ENCODE results near the gene ARHGAP25. TPM values are rescaled to one million over a fixed set of nuclear protein-coding genes. Genes with fewer than 3 reads are reported as not detected.

Gene ARHGAP25
- total and polyA plus RNA-seq, 7 donors: 1.1 to 4.8 (median 1.9) TPM

- intact Hi-C loops (cut with DNase I): no loop called here
- no peak for TF ChIP-seq CTCF (IDR thresholded peaks at IDR 0.05)
- Histone ChIP-seq H3K27me3 (ENCODE audit: insufficient read depth in 3 of 3, low read length in 2 of 3) (no peaks in the 10 kb centered on the region), H3K4me1 (no peaks in the 10 kb centered on the region), H3K27ac (no peak overlapping the region), H3K9me3 (no peaks in the 10 kb centered on the region), H3K4me3 (no peak overlapping the region), H3K36me3 (ENCODE audit: insufficient read depth in 1 of 2, low read depth in 1 of 2) (no peaks in the 10 kb centered on the region)
- ATAC-seq: no peak
- DNase-seq: no peak
- WGBS, 3 donors: 60 to 71% (median 62%) methylated on average over 3 of the region's 3 CpGs
Observed at GRCh38 chr2:68720665-68721064, 13.9 kb upstream of the ARHGAP25 start.

GRCh38 chr2:68721482-68722101 lies 13.0 kb upstream of the ARHGAP25 start:
- H3K27ac ChIP-seq: no peak overlapping the region

GRCh38 chr2:68722712-68723111 lies 11.9 kb upstream of the ARHGAP25 start:
- H3K27ac ChIP-seq: no peak overlapping the region
- H3K27me3 ChIP-seq (ENCODE audit: insufficient read depth in 3 of 3, low read length in 2 of 3): no peaks in the 10 kb centered on the region
- intact Hi-C loops (cut with DNase I): no loop called here
- no peak for TF ChIP-seq CTCF (IDR thresholded peaks at IDR 0.05)
- no peak overlapping the region for H3K4me3 ChIP-seq
- H3K4me1 ChIP-seq: no peaks in the 10 kb centered on the region
- ATAC-seq (no peak), DNase-seq (no peak)
- no peaks in the 10 kb centered on the region for H3K9me3 ChIP-seq
- 70 to 74% (median 72%) methylated on average over 8 of the region's 8 CpGs for WGBS, 3 donors
- H3K36me3 ChIP-seq (ENCODE audit: insufficient read depth in 1 of 2, low read depth in 1 of 2): no peaks in the 10 kb centered on the region

More at GRCh38 chr2:68721482-68722101, 13.0 kb upstream of the ARHGAP25 start:
- Histone ChIP-seq H3K4me1 (no peaks in the 10 kb centered on the region), H3K27me3 (ENCODE audit: insufficient read depth in 3 of 3, low read length in 2 of 3) (no peaks in the 10 kb centered on the region), H3K4me3 (no peak overlapping the region), H3K9me3 (no peaks in the 10 kb centered on the region), H3K36me3 (ENCODE audit: insufficient read depth in 1 of 2, low read depth in 1 of 2) (no peaks in the 10 kb centered on the region)
- no peak for ATAC-seq
- intact Hi-C loops (cut with DNase I): no loop called here
- no peak for DNase-seq
- TF ChIP-seq CTCF (IDR thresholded peaks at IDR 0.05): no peak
- WGBS, 3 donors: 60 to 70% (median 65%) methylated on average over 8 of the region's 8 CpGs

GRCh38 chr2:68723181-68723580 lies 11.4 kb upstream of the ARHGAP25 start:
- DNase-seq (no peak), ATAC-seq (no peak)
- no peak for TF ChIP-seq CTCF (IDR thresholded peaks at IDR 0.05)
- intact Hi-C loops (cut with DNase I): no loop called here
- Histone ChIP-seq H3K4me1 (no peaks in the 10 kb centered on the region), H3K27ac (no peak overlapping the region), H3K27me3 (ENCODE audit: insufficient read depth in 3 of 3, low read length in 2 of 3) (no peaks in the 10 kb centered on the region), H3K9me3 (no peaks in the 10 kb centered on the region), H3K4me3 (no peak overlapping the region), H3K36me3 (ENCODE audit: insufficient read depth in 1 of 2, low read depth in 1 of 2) (no peaks in the 10 kb centered on the region)
- 89 to 92% (median 91%) methylated on average over 2 of the region's 2 CpGs for WGBS, 3 donors

- no peak for TF ChIP-seq CTCF (IDR thresholded peaks at IDR 0.05)
- Histone ChIP-seq H3K27ac (no peak overlapping the region), H3K4me1 (no peaks in the 10 kb centered on the region), H3K36me3 (ENCODE audit: insufficient read depth in 1 of 2, low read depth in 1 of 2) (no peaks in the 10 kb centered on the region), H3K27me3 (ENCODE audit: insufficient read depth in 3 of 3, low read length in 2 of 3) (no peaks in the 10 kb centered on the region), H3K4me3 (no peak overlapping the region), H3K9me3 (no peaks in the 10 kb centered on the region)
- ATAC-seq (no peak), DNase-seq (no peak)
- intact Hi-C loops (cut with DNase I): no loop called here
- WGBS, 3 donors: 44 to 54% (median 53%) methylated on average over 6 of the region's 6 CpGs
Observed at GRCh38 chr2:68726100-68726499, 8.5 kb upstream of the ARHGAP25 start.
